Nephron progenitor cell (in vitro differentiated cells): ENCODE data around the gene FIBCD1.
A peak's percentile ranks its signal among the peaks of the same experiment; 100 is the strongest.

Source experiments
- DNase-seq: peaks from one replicate; pipeline ENCODE4 v3.0.0; 2021
- H3K27ac Mint-ChIP-seq: 2 replicates; pipeline ENCODE4 v1.8.0; 2021; ENCODE audit warnings: mild to moderate bottlenecking, moderate library complexity, mixed read lengths
- H3K27me3 Mint-ChIP-seq: 2 replicates; pipeline ENCODE4 v1.8.0; 2021; ENCODE audit warnings: mild to moderate bottlenecking, low read depth, mixed read lengths; ENCODE audit not compliant: poor library complexity
- H3K36me3 Mint-ChIP-seq: 2 replicates; pipeline ENCODE4 v1.8.0; 2021; ENCODE audit warnings: low read depth, mixed read lengths
- H3K4me1 Mint-ChIP-seq: 2 replicates; pipeline ENCODE4 v1.8.0; 2021; ENCODE audit warnings: mixed read lengths
- H3K4me3 Mint-ChIP-seq: 2 replicates; pipeline ENCODE4 v1.8.0; 2021; ENCODE audit warnings: mild to moderate bottlenecking, moderate library complexity, mixed read lengths
- H3K9me3 Mint-ChIP-seq: 2 replicates; pipeline ENCODE4 v1.8.0; 2021; ENCODE audit warnings: mild to moderate bottlenecking, moderate library complexity, mixed read lengths
- TF ChIP-seq, protein P1 (sequence below): fragments of 200-600 bp; sonication (generic); IDR thresholded peaks from 2 replicates; pipeline ENCODE4 v1.5.0; 2021; ENCODE audit warnings: antibody characterized with exemption

FIBCD1 gene

GRCh38 chr9:130854092-130854491 is 85.0 kb downstream of the FIBCD1 start:
- H3K27me3 Mint-ChIP-seq: no peaks in the 10 kb centered on the region
- no peak overlapping the region for H3K4me3 Mint-ChIP-seq
- peaks cover 6% of the 10 kb centered on the region for H3K9me3 Mint-ChIP-seq
- peak overlapping the region; percentile 64 for H3K27ac Mint-ChIP-seq
- TF ChIP-seq, protein P1, sequence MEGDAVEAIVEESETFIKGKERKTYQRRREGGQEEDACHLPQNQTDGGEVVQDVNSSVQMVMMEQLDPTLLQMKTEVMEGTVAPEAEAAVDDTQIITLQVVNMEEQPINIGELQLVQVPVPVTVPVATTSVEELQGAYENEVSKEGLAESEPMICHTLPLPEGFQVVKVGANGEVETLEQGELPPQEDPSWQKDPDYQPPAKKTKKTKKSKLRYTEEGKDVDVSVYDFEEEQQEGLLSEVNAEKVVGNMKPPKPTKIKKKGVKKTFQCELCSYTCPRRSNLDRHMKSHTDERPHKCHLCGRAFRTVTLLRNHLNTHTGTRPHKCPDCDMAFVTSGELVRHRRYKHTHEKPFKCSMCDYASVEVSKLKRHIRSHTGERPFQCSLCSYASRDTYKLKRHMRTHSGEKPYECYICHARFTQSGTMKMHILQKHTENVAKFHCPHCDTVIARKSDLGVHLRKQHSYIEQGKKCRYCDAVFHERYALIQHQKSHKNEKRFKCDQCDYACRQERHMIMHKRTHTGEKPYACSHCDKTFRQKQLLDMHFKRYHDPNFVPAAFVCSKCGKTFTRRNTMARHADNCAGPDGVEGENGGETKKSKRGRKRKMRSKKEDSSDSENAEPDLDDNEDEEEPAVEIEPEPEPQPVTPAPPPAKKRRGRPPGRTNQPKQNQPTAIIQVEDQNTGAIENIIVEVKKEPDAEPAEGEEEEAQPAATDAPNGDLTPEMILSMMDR: no peak
- peaks cover 35% of the 10 kb centered on the region for H3K4me1 Mint-ChIP-seq
- H3K36me3 Mint-ChIP-seq: peaks cover 74% of the 10 kb centered on the region
- no peak for DNase-seq

DNA sequence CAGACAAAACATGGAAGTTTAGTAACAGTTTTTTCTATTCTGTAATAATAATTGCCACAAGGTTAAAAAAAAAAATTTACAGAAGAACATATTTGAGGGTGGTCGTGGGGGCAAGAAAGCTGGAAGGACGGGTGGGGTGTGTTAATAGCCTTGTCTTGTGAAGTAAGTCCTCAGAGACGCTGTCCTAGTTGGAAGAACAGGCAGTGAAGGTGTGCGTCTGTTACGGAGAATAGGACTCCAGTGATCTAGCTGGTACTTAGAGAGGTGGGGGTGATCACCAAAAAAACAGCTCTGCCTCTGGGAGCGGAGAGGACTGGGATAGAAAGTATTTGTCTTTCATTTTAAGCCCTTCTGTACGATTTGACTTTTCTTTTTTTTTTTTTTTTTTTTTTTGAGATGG is 86.2 kb downstream of the FIBCD1 start:
- Mint-ChIP-seq H3K36me3 (peaks cover 76% of the 10 kb centered on the region), H3K4me1 (peaks cover 24% of the 10 kb centered on the region), H3K27me3 (no peaks in the 10 kb centered on the region), H3K9me3 (peaks cover 7% of the 10 kb centered on the region), H3K4me3 (no peak overlapping the region), H3K27ac (peak overlapping the region; percentile 95)
- no peak for DNase-seq
- TF ChIP-seq, protein P1: no peak
